Measurements from ENCODE around the gene SFXN5. TPM values are rescaled to one million over a fixed set of nuclear protein-coding genes. Genes with fewer than 3 reads are reported as not detected.

The SFXN5 gene
- polyA plus RNA-seq, 1 donor (not counting 4 experiments of a cell fraction or from before 2014, with no cell fraction given) = 6.3 TPM

DNA sequence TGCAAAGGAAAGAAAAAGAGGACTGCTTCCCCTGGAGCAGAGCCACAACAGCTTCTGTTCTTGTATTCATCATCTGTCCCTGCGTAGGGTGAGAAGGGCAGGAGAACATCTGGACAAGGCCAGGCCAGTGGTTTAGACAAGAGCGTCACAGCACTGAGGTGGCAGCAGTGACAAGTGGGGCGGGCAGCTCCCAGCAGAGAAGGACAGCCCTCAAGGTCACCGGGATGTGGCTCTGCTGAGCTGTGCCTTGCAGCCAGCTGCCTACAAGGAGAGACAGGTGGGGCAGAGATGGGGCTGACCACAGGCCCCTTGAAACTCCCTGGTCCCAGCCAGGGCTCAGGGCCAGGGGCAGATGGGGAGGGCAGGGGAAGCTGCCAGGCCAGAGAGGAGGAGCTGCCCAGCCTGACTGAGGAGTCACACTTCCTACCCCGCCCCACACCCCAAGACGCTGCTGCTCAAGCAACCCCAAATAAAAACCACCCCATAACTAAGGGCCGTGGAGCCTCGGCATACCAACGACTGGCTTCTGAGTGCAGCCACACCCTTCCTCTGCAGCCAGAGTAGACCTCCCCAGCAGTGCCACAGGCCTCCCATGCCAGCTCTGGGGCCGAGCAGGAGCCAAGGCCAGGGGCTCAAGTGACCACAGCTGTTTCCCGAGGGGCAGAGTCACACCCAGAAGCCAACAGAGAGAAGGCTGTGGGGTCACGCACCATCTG, 35.9 kb upstream of the SFXN5 start:
- no peaks in the 10 kb centered on the region for H3K27me3 ChIP-seq (ENCODE audit: control insufficient read depth, extremely low read depth, insufficient read depth, low read length)
- no peaks in the 10 kb centered on the region for H3K9me1 ChIP-seq (ENCODE audit: control insufficient read depth, extremely low read depth, insufficient read depth, low read length)
- no peak overlapping the region for H3K4me2 ChIP-seq (ENCODE audit: control insufficient read depth, extremely low read depth, insufficient read depth, low read depth, low read length)
- H3K9me3 ChIP-seq (ENCODE audit: control insufficient read depth, low read depth, low read length) = no peaks in the 10 kb centered on the region
- peaks cover 17% of the 10 kb centered on the region for H4K20me1 ChIP-seq (ENCODE audit: control insufficient read depth, extremely low read depth, insufficient read depth, low read length)
- peaks cover 32% of the 10 kb centered on the region for H3K4me1 ChIP-seq (ENCODE audit: control insufficient read depth, extremely low read depth, insufficient read depth, low read length)
- no peak for TF ChIP-seq EZH2 (IDR thresholded peaks at IDR 0.05; ENCODE audit: low read length)
- H3K9ac ChIP-seq (ENCODE audit: control insufficient read depth, extremely low read depth, insufficient read depth, low read length) = no peak overlapping the region
- FAIRE-seq = no peak
- no peak overlapping the region for H2AFZ ChIP-seq (ENCODE audit: control insufficient read depth, low read length)
- DNase-seq (ENCODE audit: low read depth, low spot score) = no peak
- peaks cover 96% of the 10 kb centered on the region for H3K79me2 ChIP-seq (ENCODE audit: control insufficient read depth, insufficient read depth, low read length)
- H3K27ac ChIP-seq (ENCODE audit: control insufficient read depth, insufficient read depth, low read length) = no peak overlapping the region
- peaks cover 8 to 9% of the 10 kb centered on the region in 2 experiments for H3K36me3 ChIP-seq (ENCODE audit: control insufficient read depth in 2 of 2, extremely low read depth in 1 of 2, insufficient read depth in 2 of 2, low read length in 2 of 2)
- no peak overlapping the region for H3K4me3 ChIP-seq (ENCODE audit: control insufficient read depth in 2 of 3, extremely low read depth in 1 of 3, insufficient read depth in 2 of 3, low read depth in 1 of 3, low read length in 3 of 3)
- dilution Hi-C loops (cut with MboI; ENCODE audit: extremely low pct_ligation_motif_present, low sequenced_read_pairs) = no loop called here

GRCh38 chr2:73106791-73107190, 35.3 kb upstream of the SFXN5 start:
- Histone ChIP-seq H3K9me1 (ENCODE audit: control insufficient read depth, extremely low read depth, insufficient read depth, low read length) (no peaks in the 10 kb centered on the region), H3K79me2 (ENCODE audit: control insufficient read depth, insufficient read depth, low read length) (peaks cover 96% of the 10 kb centered on the region), H3K4me1 (ENCODE audit: control insufficient read depth, extremely low read depth, insufficient read depth, low read length) (peaks cover 32% of the 10 kb centered on the region), H3K4me3 (ENCODE audit: control insufficient read depth in 2 of 3, extremely low read depth in 1 of 3, insufficient read depth in 2 of 3, low read depth in 1 of 3, low read length in 3 of 3) (no peak overlapping the region), H4K20me1 (ENCODE audit: control insufficient read depth, extremely low read depth, insufficient read depth, low read length) (peaks cover 17% of the 10 kb centered on the region), H3K27ac (ENCODE audit: control insufficient read depth, insufficient read depth, low read length) (no peak overlapping the region), H3K27me3 (ENCODE audit: control insufficient read depth, extremely low read depth, insufficient read depth, low read length) (no peaks in the 10 kb centered on the region), H3K36me3 (ENCODE audit: control insufficient read depth in 2 of 2, extremely low read depth in 1 of 2, insufficient read depth in 2 of 2, low read length in 2 of 2) (peaks cover 8 to 9% of the 10 kb centered on the region in 2 experiments), H3K9ac (ENCODE audit: control insufficient read depth, extremely low read depth, insufficient read depth, low read length) (no peak overlapping the region), H3K9me3 (ENCODE audit: control insufficient read depth, low read depth, low read length) (no peaks in the 10 kb centered on the region), H2AFZ (ENCODE audit: control insufficient read depth, low read length) (no peak overlapping the region), H3K4me2 (ENCODE audit: control insufficient read depth, extremely low read depth, insufficient read depth, low read depth, low read length) (no peak overlapping the region)
- FAIRE-seq (no peak), DNase-seq (ENCODE audit: low read depth, low spot score) (no peak)
- dilution Hi-C loops (cut with MboI; ENCODE audit: extremely low pct_ligation_motif_present, low sequenced_read_pairs) = no loop called here
- no peak for TF ChIP-seq CTCF (optimal IDR thresholded peaks at IDR 0.05 in 1 of 3, IDR thresholded peaks at IDR 0.05 in 1 of 3, conservative IDR thresholded peaks at IDR 0.05 in 1 of 3; ENCODE audit: extremely low read depth in 1 of 3, insufficient read depth in 2 of 3, low read length in 3 of 3)
- no peak for TF ChIP-seq EZH2 (IDR thresholded peaks at IDR 0.05; ENCODE audit: low read length)
